RWPE1 (cell line): ENCODE measurements around the gene GYPC.

Source experiments
- CTCF ChIA-PET: fragments of 350-600 bp; sonication (Branson Sonifier 250); formaldehyde crosslinking; extraction: SDS; loops from one replicate; lab custom pipeline; 2021; lab: Yijun Ruan, JAX
- POLR2A ChIA-PET: fragments of 400-600 bp; formaldehyde crosslinking; extraction: SDS; loops from one replicate; lab custom pipeline; 2020; ENCODE audit warnings: antibody characterized with exemption; ENCODE audit not compliant: low non-redundant PET; lab: Yijun Ruan, JAX
- DNase-seq: peaks from one replicate; pipeline ENCODE4 v3.0.0; 2012; ENCODE audit warnings: low spot score
- H3K27ac ChIP-seq: fragments of 450-650 bp; 2 replicates; pipeline ENCODE4 v1.5.1; 2017
- CTCF ChIP-seq: fragments of 450-650 bp; conservative IDR thresholded peaks from 2 replicates; pipeline ENCODE4 v1.5.1; 2017; ENCODE audit warnings: low read depth, mild to moderate bottlenecking

Gene GYPC

GRCh38 chr2:126649101-126649500 lies 6.9 kb upstream of the GYPC start:
- ChIA-PET POLR2A (no interaction called here), CTCF (no interaction called here)
- no peak overlapping the region for H3K27ac ChIP-seq
- DNase-seq, result no peak
- no peak for TF ChIP-seq CTCF

GRCh38 chr2:126650994-126651393 lies 5.0 kb upstream of the GYPC start:
- DNase-seq, result no peak
- CTCF ChIA-PET, result interaction anchor here (0.5 kb wide), 1 partner anchor 22 kb away, joined by 3 read pairs; no protein-coding TSS in a partner anchor
- POLR2A ChIA-PET, result no interaction called here
- TF ChIP-seq CTCF, result no peak
- no peak overlapping the region for H3K27ac ChIP-seq

GRCh38 chr2:126652323-126652891 lies 3.6 kb upstream of the GYPC start:
- no peak for TF ChIP-seq CTCF
- POLR2A ChIA-PET, result no interaction called here
- DNase-seq, result no peak
- CTCF ChIA-PET, result no interaction called here
- H3K27ac ChIP-seq, result no peak overlapping the region

GRCh38 chr2:126653109-126653508 lies 2.8 kb upstream of the GYPC start:
- no peak overlapping the region for H3K27ac ChIP-seq
- ChIA-PET POLR2A (no interaction called here), CTCF (no interaction called here)
- no peak for DNase-seq
- no peak for TF ChIP-seq CTCF

GRCh38 chr2:126653761-126654160 lies 2.2 kb upstream of the GYPC start:
- ChIA-PET POLR2A (no interaction called here), CTCF (no interaction called here)
- no peak for DNase-seq
- no peak overlapping the region for H3K27ac ChIP-seq
- no peak for TF ChIP-seq CTCF

GRCh38 chr2:126655051-126655450 lies 907 bp upstream of the GYPC start:
- CTCF ChIA-PET, result no interaction called here
- no peak for DNase-seq
- POLR2A ChIA-PET, result no interaction called here
- no peak overlapping the region for H3K27ac ChIP-seq
- no peak for TF ChIP-seq CTCF
